ENCODE measurements around the gene DRG2.

DRG2 gene, protein sequence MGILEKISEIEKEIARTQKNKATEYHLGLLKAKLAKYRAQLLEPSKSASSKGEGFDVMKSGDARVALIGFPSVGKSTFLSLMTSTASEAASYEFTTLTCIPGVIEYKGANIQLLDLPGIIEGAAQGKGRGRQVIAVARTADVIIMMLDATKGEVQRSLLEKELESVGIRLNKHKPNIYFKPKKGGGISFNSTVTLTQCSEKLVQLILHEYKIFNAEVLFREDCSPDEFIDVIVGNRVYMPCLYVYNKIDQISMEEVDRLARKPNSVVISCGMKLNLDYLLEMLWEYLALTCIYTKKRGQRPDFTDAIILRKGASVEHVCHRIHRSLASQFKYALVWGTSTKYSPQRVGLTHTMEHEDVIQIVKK

DNA sequence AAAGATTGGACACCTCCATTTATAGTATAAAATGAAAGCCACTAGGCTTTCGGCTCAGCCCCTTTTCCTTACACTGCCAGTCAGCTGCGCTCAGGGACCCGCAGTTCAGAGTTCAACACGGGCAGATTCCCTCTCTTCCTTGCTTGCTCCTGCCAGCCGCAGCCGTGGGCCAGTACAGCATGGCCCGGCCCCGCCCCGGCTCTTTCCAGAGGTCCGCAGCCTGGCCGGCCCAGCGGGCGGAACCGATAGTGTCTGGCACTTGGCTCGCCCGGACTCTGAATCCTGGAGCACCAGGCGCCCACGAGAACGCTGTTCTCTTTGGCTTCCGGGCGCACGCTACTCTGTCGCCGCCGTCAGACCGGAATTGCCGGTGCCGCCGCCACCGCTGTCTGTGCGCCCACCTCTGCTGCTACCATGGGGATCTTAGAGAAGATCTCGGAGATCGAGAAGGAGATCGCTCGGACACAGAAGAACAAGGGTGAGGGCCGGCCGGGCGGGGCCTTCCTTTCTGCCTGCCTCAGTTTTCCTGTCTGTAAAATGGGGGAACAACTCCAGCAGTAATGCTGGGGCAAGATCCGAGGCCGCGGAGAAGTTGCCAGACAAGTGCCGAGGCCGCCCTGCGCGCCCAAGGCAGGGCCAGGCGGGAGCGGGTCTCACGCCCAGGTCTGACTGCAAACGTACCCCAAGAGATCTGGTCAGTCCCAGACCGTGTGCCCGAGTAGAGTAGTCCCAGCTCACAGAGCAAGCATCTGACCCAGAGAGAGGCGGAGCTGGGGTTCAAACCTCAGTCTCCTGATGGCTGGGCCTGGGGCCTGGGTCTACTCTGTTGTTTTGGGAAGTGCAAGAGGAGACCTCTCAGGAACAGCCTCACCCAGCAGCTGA lies at the start of gene DRG2:
Gene DRG2, plus strand, starts transcription at position 339 of the 882 bp plus-strand sequence. Its CDS starts 76 bp downstream, at position 415.
- DNase-seq (ENCODE audit: low read depth) = peak; percentile 90

DNA sequence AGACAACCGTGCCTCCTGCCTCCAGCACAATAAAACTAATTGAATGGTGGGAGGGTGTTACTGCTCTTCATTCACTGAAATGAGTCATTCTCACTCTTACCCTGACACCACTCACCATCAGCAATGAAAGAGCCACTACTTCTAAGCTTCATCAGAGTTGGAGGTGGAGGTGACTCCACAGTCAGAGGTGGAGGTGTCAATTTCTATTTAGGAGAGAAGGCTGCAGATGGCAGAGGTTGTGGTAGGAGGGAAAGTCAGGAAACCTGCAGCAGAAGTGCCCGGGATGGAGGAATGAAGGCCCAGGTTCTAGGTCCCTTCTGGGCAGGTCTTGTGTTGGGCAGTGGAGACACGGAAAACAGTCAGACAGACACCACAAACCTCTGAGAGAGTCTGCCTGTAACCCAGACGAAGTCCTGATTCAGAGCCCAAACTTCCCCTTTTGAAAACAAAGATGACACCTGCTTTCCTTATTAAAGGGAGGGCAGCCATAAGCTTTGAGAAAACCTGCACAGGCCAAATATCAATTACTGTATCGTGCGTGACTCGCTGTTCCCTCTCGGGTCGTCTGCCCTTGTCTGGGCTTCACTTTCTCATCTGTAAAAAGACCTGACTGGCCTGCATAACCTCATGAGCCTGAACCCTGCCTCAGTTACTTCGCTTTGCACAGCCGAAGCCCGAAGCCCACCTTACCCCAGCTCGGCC lies 49.4 kb upstream of the DRG2 start:
- peak; percentile 23 for DNase-seq (ENCODE audit: low read depth)

DNA sequence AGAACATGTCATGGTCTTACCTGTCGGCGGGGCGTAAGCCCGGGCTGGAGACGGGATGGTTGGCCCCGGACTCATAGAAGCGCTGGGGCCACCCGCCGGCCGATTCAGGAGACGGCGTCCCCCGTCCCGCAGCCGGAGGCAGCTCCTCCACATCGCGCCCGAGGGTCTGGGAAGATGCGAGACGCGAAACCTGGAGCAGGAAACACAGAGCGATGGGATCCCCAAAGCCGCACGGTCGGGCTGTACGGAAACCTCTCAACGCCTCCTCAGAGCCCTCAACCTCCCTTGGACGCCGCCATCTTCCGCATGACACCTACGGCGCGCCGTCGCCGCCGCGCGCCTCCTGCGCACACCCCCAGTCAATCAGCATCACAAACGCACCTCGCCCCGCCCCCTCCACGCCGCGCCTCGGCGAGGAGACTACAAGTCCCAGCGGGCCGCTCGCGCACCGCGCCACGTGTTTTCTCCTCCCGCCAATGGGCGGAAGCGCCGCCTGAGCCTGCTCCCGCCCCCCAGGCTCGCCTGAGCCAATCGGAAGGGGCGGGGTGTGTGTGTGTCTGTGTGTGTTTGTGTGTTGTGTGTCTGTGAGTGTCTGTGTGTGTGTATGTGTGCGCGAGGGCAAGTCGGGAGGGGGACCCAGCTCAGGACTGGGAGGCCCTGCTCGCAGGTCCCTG lies 48.8 kb upstream of the DRG2 start, which contains the start of the genes ATPAF2 and GID4:
Gene ATPAF2, minus strand, starts transcription at position 308 of the 674 bp plus-strand sequence. Its CDS starts 155 bp downstream, at position 153.
Gene GID4, plus strand, starts transcription at position 548 of the 674 bp plus-strand sequence. Its CDS starts 57 bp downstream, at position 605.
- peak; percentile 98 for DNase-seq (ENCODE audit: low read depth)

DNA sequence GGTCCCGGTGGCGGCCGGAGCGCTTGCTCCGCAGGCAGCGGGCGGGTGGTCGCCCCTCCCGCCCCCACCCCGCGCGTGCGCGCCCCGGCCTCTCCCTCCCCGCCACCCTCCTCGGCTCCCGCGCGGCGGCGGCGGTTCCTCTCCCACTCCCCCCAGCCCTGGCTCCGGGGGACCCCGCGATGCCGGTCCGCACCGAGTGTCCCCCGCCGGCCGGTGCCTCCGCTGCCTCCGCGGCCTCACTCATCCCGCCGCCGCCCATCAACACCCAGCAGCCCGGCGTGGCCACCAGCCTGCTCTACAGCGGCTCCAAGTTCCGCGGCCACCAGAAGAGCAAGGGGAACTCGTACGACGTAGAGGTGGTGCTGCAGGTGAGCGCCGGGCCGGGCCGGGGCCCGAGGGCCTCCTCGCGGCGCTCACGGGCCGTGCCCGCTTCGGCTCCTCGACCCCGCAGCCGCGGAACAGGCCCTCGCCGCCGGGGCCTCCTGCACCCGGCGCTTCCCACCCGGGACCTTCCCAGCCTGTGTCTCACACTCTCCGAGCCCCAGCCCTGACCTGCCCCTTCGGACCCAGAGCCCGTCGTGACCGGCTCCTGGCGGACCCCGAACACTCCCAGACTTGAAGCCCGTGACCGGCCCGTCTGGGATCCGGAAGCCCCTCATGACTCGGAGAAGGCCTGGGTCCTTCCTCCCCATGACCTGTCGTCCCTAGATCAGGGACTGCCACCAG lies 48.0 kb upstream of the DRG2 start:
- DNase-seq (ENCODE audit: low read depth) = peak; percentile 41

DNA sequence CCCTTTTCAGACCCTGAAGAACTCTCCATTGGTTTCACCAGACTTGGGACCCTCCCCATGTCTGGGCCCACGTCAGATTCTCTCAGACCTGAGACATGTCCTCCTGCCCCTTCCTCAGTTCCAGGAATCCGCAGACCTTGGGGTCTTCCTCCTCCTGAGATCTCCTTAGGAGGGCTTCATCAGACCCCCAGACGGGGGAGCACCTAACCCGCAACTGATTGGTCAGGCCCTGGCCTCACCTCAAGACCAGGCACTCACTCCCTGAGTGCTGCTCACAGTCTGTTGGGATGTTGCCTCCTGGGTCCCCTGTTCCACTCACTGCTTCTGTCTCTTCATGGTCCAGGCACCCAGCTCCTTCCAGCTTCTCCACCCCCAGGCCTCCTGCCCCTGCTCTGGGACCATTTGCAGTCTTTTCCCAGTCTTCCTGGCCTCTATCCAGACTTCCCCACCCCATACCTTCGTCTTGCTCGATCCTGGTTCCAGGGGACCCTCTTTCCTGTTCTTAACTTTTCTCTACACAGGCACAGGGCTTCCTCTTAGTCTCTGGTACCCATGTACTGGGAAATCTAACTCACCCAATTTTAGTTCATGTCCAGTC lies 47.4 kb upstream of the DRG2 start:
- DNase-seq (ENCODE audit: low read depth) = no peak

- DNase-seq (ENCODE audit: low read depth) = peak; percentile 70
These were observed 46.0 kb upstream of the DRG2 start for GRCh38 chr17:18041776-18042175.

DNA sequence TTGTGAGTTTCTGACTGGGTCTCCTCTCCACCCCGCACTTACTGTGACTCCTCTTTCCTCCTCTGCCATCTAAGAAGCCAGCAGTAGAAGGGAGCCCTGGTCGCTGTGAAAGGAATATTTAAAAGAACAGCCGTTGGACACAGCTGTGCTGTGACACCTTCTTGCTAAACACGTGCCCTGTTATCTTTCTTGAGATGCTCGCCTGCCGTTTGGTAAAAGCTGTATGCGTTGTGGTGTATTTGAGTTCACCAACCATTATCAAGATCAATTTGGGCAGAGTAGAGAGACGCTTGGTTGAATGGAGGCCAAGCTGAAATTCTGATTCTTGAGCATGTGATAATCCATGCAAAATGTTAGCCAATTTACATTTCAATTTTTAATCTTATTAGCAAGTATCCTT lies 44.8 kb upstream of the DRG2 start:
- no peak for DNase-seq (ENCODE audit: low read depth)

- peak; percentile 43 for DNase-seq (ENCODE audit: low read depth)
These were observed 44.3 kb upstream of the DRG2 start for GRCh38 chr17:18043491-18043890.

DNA sequence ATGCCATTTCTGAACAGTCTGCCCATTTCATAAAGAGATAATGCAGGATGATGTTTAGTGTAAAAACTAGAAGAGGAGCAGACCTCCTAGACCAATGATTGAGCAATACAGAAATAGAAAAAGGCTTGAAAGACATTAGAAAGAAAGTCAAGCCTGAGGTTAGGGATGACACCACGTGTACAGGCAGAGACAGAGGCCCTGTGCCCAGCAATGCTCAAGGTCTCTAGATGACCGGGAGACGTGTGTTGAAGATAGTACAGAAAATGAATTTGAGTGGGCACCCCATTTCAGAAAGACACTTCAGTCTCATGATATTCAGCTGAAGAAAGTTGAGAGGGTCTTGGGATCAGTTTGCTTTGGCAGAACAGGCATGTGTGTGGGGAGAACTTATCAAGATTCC lies 43.1 kb upstream of the DRG2 start:
- DNase-seq (ENCODE audit: low read depth) = no peak

GRCh38 chr17:18045691-18046350 lies 41.9 kb upstream of the DRG2 start:
- DNase-seq (ENCODE audit: low read depth) = no peak

GRCh38 chr17:18055597-18055996 lies 32.2 kb upstream of the DRG2 start:
- DNase-seq (ENCODE audit: low read depth) = no peak

DNA sequence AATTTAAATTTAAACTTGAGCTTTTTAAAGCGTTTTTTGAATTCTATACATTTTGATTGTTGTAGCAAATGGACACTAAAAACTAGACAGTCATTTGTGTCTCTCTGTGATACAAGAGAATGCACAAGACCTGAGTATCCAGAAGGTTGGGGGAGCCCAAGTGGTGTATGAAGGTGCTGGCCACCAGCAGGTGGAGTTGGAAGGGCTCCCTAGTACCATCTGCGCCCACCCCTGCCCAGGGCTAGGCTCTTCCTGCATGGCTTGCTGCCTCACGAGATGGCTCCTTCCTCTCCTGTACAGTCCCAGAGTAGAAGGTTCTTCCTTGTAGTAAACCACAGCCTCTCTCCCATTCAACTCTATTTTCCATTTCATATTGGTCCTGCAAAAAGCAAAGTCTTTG lies 31.5 kb upstream of the DRG2 start:
- no peak for DNase-seq (ENCODE audit: low read depth)

GRCh38 chr17:18059283-18059682 lies 28.5 kb upstream of the DRG2 start:
- no peak for DNase-seq (ENCODE audit: low read depth)

- no peak for DNase-seq (ENCODE audit: low read depth)
These were observed 23.7 kb upstream of the DRG2 start for GRCh38 chr17:18064053-18064452.

- no peak for DNase-seq (ENCODE audit: low read depth)
These were observed 22.2 kb upstream of the DRG2 start for GRCh38 chr17:18065546-18065945.

DNA sequence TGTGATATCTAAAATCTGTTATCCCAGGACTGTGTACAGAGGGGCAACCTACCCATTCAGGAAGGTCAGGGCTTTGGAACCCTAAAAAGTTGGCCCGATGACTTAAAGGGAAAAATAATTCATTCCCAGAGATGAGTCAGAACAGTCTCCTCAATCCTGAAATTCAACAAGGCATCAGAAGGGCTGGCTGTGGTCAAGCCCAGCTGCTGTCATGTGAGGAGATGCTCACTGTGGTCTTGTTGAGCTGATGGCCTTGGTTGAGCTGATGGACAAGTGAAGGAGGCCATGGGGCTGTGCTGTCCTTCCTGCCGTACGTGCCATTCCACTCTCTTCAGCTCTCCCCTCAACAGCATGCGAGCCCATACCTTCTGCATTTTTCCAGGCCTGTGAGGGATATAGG lies 20.9 kb upstream of the DRG2 start:
- peak; percentile 6 for DNase-seq (ENCODE audit: low read depth)

GRCh38 chr17:18069101-18069500 lies 18.6 kb upstream of the DRG2 start:
- DNase-seq (ENCODE audit: low read depth) = no peak

- peak; percentile 54 for DNase-seq (ENCODE audit: low read depth)
These were observed 16.8 kb upstream of the DRG2 start for GRCh38 chr17:18070861-18071340.

- no peak for DNase-seq (ENCODE audit: low read depth)
These were observed 16.0 kb upstream of the DRG2 start for GRCh38 chr17:18071751-18072150.

All from EH (cell line).